K562 (cell line): ENCODE data around the gene AGO1. TPM values are rescaled to one million over a fixed set of nuclear protein-coding genes. Genes with fewer than 3 reads are reported as not detected.

Source experiments
- ATAC-seq: fragments of 200-7000 bp; cut with Tn5 transposase; 3 replicates; pipeline ENCODE4 v1.9.1; 2020; ENCODE audit warnings: moderate library complexity
- BruUV-seq: library from RNA; stranded (reverse); fragments of 400-500 nt; replicated peaks from 2 replicates; lab custom pipeline; 2021; lab: Mats Ljungman, UMichigan
- CTCF ChIA-PET: fragments of 300-600 bp; formaldehyde crosslinking; extraction: SDS; loops from one replicate; lab custom pipeline; 2021; ENCODE audit warnings: low intra/inter-chr PET ratio; lab: Yijun Ruan, JAX
- POLR2A ChIA-PET: fragments of 300-600, 350-650 bp; sonication (Branson Sonifier 250); formaldehyde crosslinking; extraction: SDS; loops from one replicate; lab custom pipeline; 2021; ENCODE audit warnings: antibody characterized with exemption, inconsistent platforms; lab: Yijun Ruan, JAX
- DNase-seq, 4 experiments: peaks; one replicate each; pipeline versions ENCODE4 v3.0.0 to v3.0.0-alpha.2; 2011 to 2018; ENCODE audit warnings: low spot score in 3 of 4, mixed read lengths in 3 of 4; ENCODE audit errors: extremely low read depth in 1 of 4
- FAIRE-seq: peaks from 2 replicates; lab custom pipeline; 2011; peaks lifted over from hg19 to GRCh38; lab: Jason Lieb, UNC
- H2AFZ ChIP-seq: 2 replicates; pipeline ENCODE4 v1.6.0; 2011; ENCODE audit warnings: low read depth, low read length, control low read depth, inconsistent platforms
- H3K27ac ChIP-seq: fragments of 200-600 bp; 3 replicates; pipeline ENCODE4 v1.8.0; 2011; ENCODE audit warnings: low read depth, mild to moderate bottlenecking, control low read depth, inconsistent platforms, low read length, moderate library complexity, mixed read lengths; ENCODE audit errors: extremely low read depth
- H3K27me3 ChIP-seq, 2 experiments: fragments of 300-600 bp in 1 of 2; 2 replicates in 1 of 2; 3 replicates in 1 of 2; pipeline versions ENCODE4 v1.6.0 to v1.8.0; 2011; ENCODE audit warnings: inconsistent platforms in 2 of 2, low read length in 2 of 2, mild to moderate bottlenecking in 1 of 2, mixed read lengths in 1 of 2, moderate library complexity in 1 of 2; ENCODE audit not compliant: control insufficient read depth in 2 of 2, insufficient read depth in 2 of 2
- H3K36me3 ChIP-seq: fragments of 300-600 bp; 3 replicates; pipeline ENCODE4 v1.8.0; 2011; ENCODE audit warnings: mild to moderate bottlenecking, low read length, inconsistent platforms; ENCODE audit not compliant: control insufficient read depth, insufficient read depth
- H3K4me1 ChIP-seq, 2 experiments: fragments of 200-600 bp in 1 of 2; replicated peaks in 1 of 2; 2 replicates in 1 of 2; 3 replicates in 1 of 2; pipeline versions ENCODE4 v1.5.1 to v1.8.0; 2011; ENCODE audit warnings: inconsistent platforms in 2 of 2, low read length in 2 of 2, mild to moderate bottlenecking in 1 of 2, mixed read lengths in 1 of 2, moderate library complexity in 1 of 2; ENCODE audit not compliant: control insufficient read depth in 2 of 2, insufficient read depth in 2 of 2
- H3K4me2 ChIP-seq: 2 replicates; pipeline ENCODE4 v1.6.1; 2011; ENCODE audit warnings: low read length, control low read depth, inconsistent platforms, mixed read lengths; ENCODE audit not compliant: insufficient read depth
- H3K4me3 ChIP-seq: fragments of 200-600 bp; sonication (generic), shearing (Covaris generic); 2 replicates; pipeline ENCODE4 v1.5.1; 2016; ENCODE audit warnings: control low read depth, inconsistent platforms
- H3K79me2 ChIP-seq: fragments of 200-600 bp; 3 replicates; pipeline ENCODE4 v1.8.0; 2011; ENCODE audit warnings: low read length, inconsistent platforms; ENCODE audit not compliant: control insufficient read depth, insufficient read depth
- H3K9ac ChIP-seq, 2 experiments: 2 replicates each; pipeline versions ENCODE4 v1.6.0 to v1.6.1; 2011; ENCODE audit warnings: low read depth in 2 of 2, low read length in 2 of 2, control low read depth in 1 of 2, inconsistent platforms in 1 of 2, mild to moderate bottlenecking in 1 of 2, mixed read lengths in 1 of 2; ENCODE audit not compliant: insufficient read depth in 1 of 2
- H3K9me1 ChIP-seq: one replicate; pipeline ENCODE4 v1.6.0; 2011; ENCODE audit warnings: inconsistent platforms, mild to moderate bottlenecking, low read length, moderate library complexity; ENCODE audit not compliant: control insufficient read depth, insufficient read depth
- H3K9me3 ChIP-seq: replicated peaks from 2 replicates; pipeline ENCODE4 v1.5.1; 2011; ENCODE audit warnings: low read depth, low read length, inconsistent platforms; ENCODE audit not compliant: control insufficient read depth, insufficient read depth
- H4K20me1 ChIP-seq: replicated peaks from 2 replicates; pipeline ENCODE4 v1.6.1; 2011; ENCODE audit warnings: low read length, inconsistent platforms, mixed read lengths; ENCODE audit not compliant: control insufficient read depth, insufficient read depth
- ATF3 ChIP-seq, 2 experiments: fragments of 450-650 bp in 1 of 2; sonication (generic) in 1 of 2; formaldehyde crosslinking in 1 of 2; IDR thresholded peaks in 1 of 2; conservative IDR thresholded peaks in 1 of 2; 2 replicates each; pipeline versions ENCODE4 v1.6.1 to v1.8.1; 2016 to 2023; ENCODE audit warnings: mild to moderate bottlenecking in 2 of 2, moderate library complexity in 2 of 2, inconsistent platforms in 1 of 2, missing genetic modification reagents in 1 of 2
- ETV1 ChIP-seq: fragments of 450-650 bp; conservative IDR thresholded peaks from 2 replicates; pipeline ENCODE4 v1.6.1; 2016; ENCODE audit warnings: missing genetic modification characterization, control low read depth, low read depth, missing compliant biosample characterization
- HCFC1 ChIP-seq: IDR thresholded peaks from 2 replicates; pipeline ENCODE4 v1.6.1; 2012; ENCODE audit warnings: low read depth, low read length, improper control_type of control experiment
- JUN ChIP-seq, 2 experiments: sonication (generic) in 1 of 2; formaldehyde crosslinking in 1 of 2; IDR thresholded peaks; 2 replicates each; pipeline versions ENCODE4 v1.6.1 to v1.8.0; 2012 to 2022; ENCODE audit warnings: borderline replicate concordance in 2 of 2, mild to moderate bottlenecking in 2 of 2, improper control_type of control experiment in 1 of 2, low read depth in 1 of 2, low read length in 1 of 2, missing genetic modification reagents in 1 of 2
- LCOR ChIP-seq: sonication (generic); formaldehyde crosslinking; IDR thresholded peaks from 2 replicates; pipeline ENCODE4 v1.8.0; 2022; ENCODE audit warnings: mild to moderate bottlenecking, missing genetic modification reagents
- RBM25 ChIP-seq: fragments of 200-400 bp; formaldehyde crosslinking; IDR thresholded peaks from 2 replicates; pipeline ENCODE4 v1.6.1; 2018; ENCODE audit warnings: low read length, low read depth, moderate library complexity; ENCODE audit not compliant: severe bottlenecking
- ZBTB11 ChIP-seq, 3 experiments: fragments of 200-800 bp in 1 of 3; fragments of 250-450 bp in 1 of 3; fragments of 450-650 bp in 1 of 3; sonication (Bioruptor Pico) in 1 of 3; sonication (Bioruptor generic) in 1 of 3; formaldehyde crosslinking in 1 of 3; IDR thresholded peaks; 2 replicates each; pipeline versions ENCODE4 v1.6.1 to v1.8.0; 2016 to 2022; ENCODE audit warnings: mild to moderate bottlenecking in 2 of 3, missing genetic modification characterization in 2 of 3, missing compliant biosample characterization in 1 of 3, moderate library complexity in 1 of 3
- ZNF217 ChIP-seq: sonication (generic); formaldehyde crosslinking; IDR thresholded peaks from 2 replicates; pipeline ENCODE4 v1.8.0; 2022; ENCODE audit warnings: mild to moderate bottlenecking, missing genetic modification reagents
- ZNF518B ChIP-seq: fragments of 250-450 bp; sonication (Bioruptor Pico); IDR thresholded peaks from 2 replicates; pipeline ENCODE4 v1.5.0; 2021; ENCODE audit warnings: mild to moderate bottlenecking, moderate library complexity
- WGBS: fragments of 100-300 bp; shearing (Covaris generic); methylation state at CpG from one replicate; pipeline ENCODE4 v1.1.6; 2016; ENCODE audit warnings: low coverage, mixed read lengths; ENCODE audit not compliant: insufficient coverage; ENCODE audit errors: missing lambda C conversion rate; 5-methylcytosine and 5-hydroxymethylcytosine counted together
- in situ Hi-C: fragments of 300-500 bp; cut with MboI; formaldehyde crosslinking; loops from 4 replicates; pipeline ENCODE4 v1.15.0; 2018; ENCODE audit warnings: inconsistent platforms, mixed read lengths
- intact Hi-C: fragments of 100-400 bp; cut with micrococcal nuclease; formaldehyde crosslinking; loops from 2 replicates; pipeline ENCODE4 v1.14.2; 2022
- polyA plus RNA-seq, 8 experiments: library from polyadenylated mRNA; depleted of rRNA in 4 of 8; stranded (reverse) in 5 of 8; unstranded in 3 of 8; fragments of >200 nt; fragmentation: Nextera tagmentation in 2 of 8; fragmentation: Illumina TruSeq in 1 of 8; extraction: Ambion mirVana in 2 of 8; extraction: Trizol in 1 of 8; gene quantifications; 2 replicates each; pipeline versions ENCODE4 v1.2.1 to v1.2.3, GENCODE V29; 2011 to 2014; ENCODE audit warnings: inconsistent platforms in 1 of 8, missing spikeins in 1 of 8
- total RNA-seq, 7 experiments: library from RNA; depleted of rRNA in 6 of 7; stranded (reverse); fragments of >200 nt in 6 of 7; fragmentation: Illumina TruSeq in 2 of 7; extraction: Trizol in 2 of 7; gene quantifications; 2 replicates each; pipeline versions ENCODE4 v1.2.1 to v1.2.3, GENCODE V29; 2011 to 2021; ENCODE audit warnings: low replicate concordance in 1 of 7

AGO1 gene
- total and polyA plus RNA-seq, 9 of the 15 experiments (the other 6 are each of a cell fraction or from before 2014, with no cell fraction given), result 7.3 to 64.2 (median 26.0) TPM

GRCh38 chr1:35888255-35888654, 5.2 kb downstream of the AGO1 start:
- H3K27me3 ChIP-seq, result no peaks in the 10 kb centered on the region
- in situ Hi-C loops (no loop called here), intact Hi-C loops (loop anchor here (10.0 kb wide), 1 partner anchor 437 kb away; the partner anchor contains the start of gene EVA1B)
- BruUV-seq, result TSS peak; percentile 2
- H3K27ac ChIP-seq, result no peak overlapping the region
- no peak overlapping the region for H3K4me3 ChIP-seq
- no peaks in the 10 kb centered on the region for H3K9me3 ChIP-seq
- ChIA-PET CTCF (no interaction called here), POLR2A (interaction anchor here (1.5 kb wide), 1 partner anchor 25 kb away, joined by 4 read pairs; no protein-coding TSS in a partner anchor)
- peak overlapping the region in 1 of 2 experiments; percentile 53; a peak in 2 of 4 replicates for H3K9ac ChIP-seq
- H3K9me1 ChIP-seq, result peaks cover 6% of the 10 kb centered on the region
- ATAC-seq (no peak), FAIRE-seq (no peak), DNase-seq (peak in 1 of 4 experiments; percentile 5)
- no peak overlapping the region for H3K4me2 ChIP-seq
- H3K79me2 ChIP-seq, result peaks cover 70% of the 10 kb centered on the region
- 89% methylated on average over 11 of the region's 11 CpGs for WGBS
- H3K4me1 ChIP-seq, result peaks cover 28 to 50% of the 10 kb centered on the region in 2 experiments
- peaks cover 23% of the 10 kb centered on the region for H4K20me1 ChIP-seq
- H2AFZ ChIP-seq, result no peak overlapping the region
- peaks cover 46% of the 10 kb centered on the region for H3K36me3 ChIP-seq
- TF ChIP-seq ZNF217 (CRISPR knock-in tag) (no peak), ATF3 (IDR thresholded peaks at IDR 0.05) (no peak), ATF3 (CRISPR knock-in tag; conservative IDR thresholded peaks at IDR 0.05) (no peak), JUN (IDR thresholded peaks at IDR 0.05; ENCODE audit: borderline replicate concordance, low read depth, low read length) (no peak), JUN (CRISPR knock-in tag; IDR thresholded peaks at IDR 0.05; ENCODE audit: borderline replicate concordance) (no peak), RBM25 (no peak), LCOR (CRISPR knock-in tag) (no peak), ZNF518B (CRISPR knock-in tag) (no peak), ETV1 (tag) (no peak), HCFC1 (no peak), ZBTB11 (CRISPR knock-in tag; IDR thresholded peaks at IDR 0.05) (no peak)
